ENCODE measurements around the gene SYS1. TPM values are rescaled to one million over a fixed set of nuclear protein-coding genes. Genes with fewer than 3 reads are reported as not detected.
A peak's percentile ranks its signal among the peaks of the same experiment; 100 is the strongest.

SYS1 gene
- total RNA-seq, 1 donor from 2014 or later, result 27.4 TPM

DNA sequence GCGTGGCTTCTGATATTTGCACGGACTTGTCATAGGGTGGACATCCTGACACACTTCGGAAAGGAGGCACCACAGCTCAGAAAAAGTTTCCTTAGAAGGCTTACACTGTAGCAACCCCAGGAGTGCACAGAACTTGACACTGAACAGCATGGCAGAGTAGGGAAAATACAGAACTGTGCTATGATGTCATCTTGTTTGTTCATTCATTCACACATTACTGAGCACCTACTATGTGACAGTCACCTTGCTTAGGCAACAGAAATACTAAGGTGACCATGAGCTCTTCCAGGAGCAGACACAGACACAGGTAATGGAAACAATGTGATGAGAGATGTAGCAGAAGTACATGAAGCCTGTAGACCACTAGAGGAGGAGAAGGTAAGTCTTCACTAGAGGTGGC, 50.5 kb downstream of the SYS1 start:
- H3K9me3 ChIP-seq, result no peaks in the 10 kb centered on the region
- DNase-seq (ENCODE audit: low spot score in 2 of 2), result no peak
- intact Hi-C loops (cut with DNase I), result no loop called here
- H3K36me3 ChIP-seq, result peaks cover 22 to 37% of the 10 kb centered on the region in 2 donors
- peaks cover 8 to 30% of the 10 kb centered on the region in 2 donors for H3K4me1 ChIP-seq
- H3K27me3 ChIP-seq, result no peaks in the 10 kb centered on the region
- TF ChIP-seq, protein P1, sequence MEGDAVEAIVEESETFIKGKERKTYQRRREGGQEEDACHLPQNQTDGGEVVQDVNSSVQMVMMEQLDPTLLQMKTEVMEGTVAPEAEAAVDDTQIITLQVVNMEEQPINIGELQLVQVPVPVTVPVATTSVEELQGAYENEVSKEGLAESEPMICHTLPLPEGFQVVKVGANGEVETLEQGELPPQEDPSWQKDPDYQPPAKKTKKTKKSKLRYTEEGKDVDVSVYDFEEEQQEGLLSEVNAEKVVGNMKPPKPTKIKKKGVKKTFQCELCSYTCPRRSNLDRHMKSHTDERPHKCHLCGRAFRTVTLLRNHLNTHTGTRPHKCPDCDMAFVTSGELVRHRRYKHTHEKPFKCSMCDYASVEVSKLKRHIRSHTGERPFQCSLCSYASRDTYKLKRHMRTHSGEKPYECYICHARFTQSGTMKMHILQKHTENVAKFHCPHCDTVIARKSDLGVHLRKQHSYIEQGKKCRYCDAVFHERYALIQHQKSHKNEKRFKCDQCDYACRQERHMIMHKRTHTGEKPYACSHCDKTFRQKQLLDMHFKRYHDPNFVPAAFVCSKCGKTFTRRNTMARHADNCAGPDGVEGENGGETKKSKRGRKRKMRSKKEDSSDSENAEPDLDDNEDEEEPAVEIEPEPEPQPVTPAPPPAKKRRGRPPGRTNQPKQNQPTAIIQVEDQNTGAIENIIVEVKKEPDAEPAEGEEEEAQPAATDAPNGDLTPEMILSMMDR (IDR thresholded peaks at IDR 0.05), result no peak
- no peak overlapping the region for H3K4me3 ChIP-seq
- H3K27ac ChIP-seq, result no peak overlapping the region

DNA sequence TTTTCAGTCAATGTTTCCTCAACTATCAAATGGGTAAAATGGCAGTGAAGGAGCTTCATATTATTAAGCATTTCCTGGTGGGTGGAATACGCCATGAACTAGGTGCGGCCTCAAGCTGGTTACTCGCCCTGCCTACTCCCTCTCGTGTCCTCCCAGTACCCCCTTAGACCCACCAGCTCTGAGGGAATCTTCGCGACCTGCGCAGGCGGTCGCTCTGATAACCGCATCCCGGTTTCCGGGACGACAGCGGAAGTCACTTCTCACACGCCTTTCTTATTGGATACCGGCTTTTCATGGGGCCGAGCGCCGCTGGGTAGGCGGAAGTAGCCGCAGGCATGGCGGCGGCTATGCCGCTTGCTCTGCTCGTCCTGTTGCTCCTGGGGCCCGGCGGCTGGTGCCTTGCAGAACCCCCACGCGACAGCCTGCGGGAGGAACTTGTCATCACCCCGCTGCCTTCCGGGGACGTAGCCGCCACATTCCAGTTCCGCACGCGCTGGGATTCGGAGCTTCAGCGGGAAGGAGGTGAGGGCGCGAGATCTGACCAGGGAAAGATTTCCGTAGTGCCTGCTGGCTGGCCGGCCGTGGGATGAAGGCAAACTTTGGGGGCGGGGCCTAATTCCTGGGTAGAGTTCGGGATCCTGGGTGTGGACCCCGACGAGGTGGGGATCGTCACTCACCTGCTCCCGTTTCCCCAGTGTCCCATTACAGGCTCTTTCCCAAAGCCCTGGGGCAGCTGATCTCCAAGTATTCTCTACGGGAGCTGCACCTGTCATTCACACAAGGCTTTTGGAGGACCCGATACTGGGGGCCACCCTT, 53.1 kb downstream of the SYS1 start, which contains the start of gene PIGT:
TSS of gene PIGT (plus strand) at position 320 of the 816 bp plus-strand sequence. CDS start at position 336, 16 bp downstream.
- H3K36me3 ChIP-seq, result peaks cover 20 to 34% of the 10 kb centered on the region in 2 donors

DNA sequence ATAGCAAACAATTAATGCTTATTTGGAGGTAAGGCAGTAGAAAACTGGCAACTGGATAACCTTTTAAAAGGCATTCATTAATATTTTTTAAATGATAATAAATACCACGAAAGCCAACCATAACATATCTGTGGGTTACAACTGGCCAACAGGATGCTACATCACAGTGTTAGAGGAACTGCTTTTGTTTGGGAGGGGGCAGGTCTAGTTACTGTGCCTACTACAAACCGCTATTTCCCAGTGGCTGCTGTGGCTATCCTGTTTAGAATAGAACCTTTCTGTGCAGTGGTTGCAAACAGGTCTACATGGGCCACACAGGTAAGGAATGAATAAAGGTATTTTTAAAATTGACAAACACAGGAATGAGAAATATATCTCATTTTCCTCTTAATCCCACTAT, 54.0 kb downstream of the SYS1 start:
- H3K27me3 ChIP-seq, result no peaks in the 10 kb centered on the region
- H3K9me3 ChIP-seq, result no peaks in the 10 kb centered on the region
- peaks cover 20 to 35% of the 10 kb centered on the region in 2 donors for H3K36me3 ChIP-seq
- peaks cover 6 to 25% of the 10 kb centered on the region in 2 donors for H3K4me1 ChIP-seq
- TF ChIP-seq, protein P1 (IDR thresholded peaks at IDR 0.05), result no peak
- no peak overlapping the region for H3K27ac ChIP-seq
- H3K4me3 ChIP-seq, result peak overlapping the region; percentile 89 to 91
- intact Hi-C loops (cut with DNase I), result loop anchor here (1.0 to 2.0 kb wide), 2 partner anchors 10 to 20 kb away; no protein-coding TSS in a partner anchor
- no peak for DNase-seq (ENCODE audit: low spot score in 2 of 2)

More for the DNA sequence above, 53.1 kb downstream of the SYS1 start, which contains the start of gene PIGT:
- intact Hi-C loops (cut with DNase I), result loop anchor here (1.0 to 2.0 kb wide), 3 partner anchors 9 to 53 kb away; partner anchors contain the start of gene SYS1
- no peaks in the 10 kb centered on the region for H3K9me3 ChIP-seq
- DNase-seq (ENCODE audit: low spot score in 2 of 2), result peak; percentile 64 to 94
- H3K4me3 ChIP-seq, result peak within 1 kb of the TSS; percentile 89 to 91
- TF ChIP-seq, protein P1 (IDR thresholded peaks at IDR 0.05), result no peak
- peak within 1 kb of the TSS; percentile 76 to 83 for H3K27ac ChIP-seq
- no peaks in the 10 kb centered on the region for H3K27me3 ChIP-seq
- H3K4me1 ChIP-seq, result peaks cover 6 to 25% of the 10 kb centered on the region in 2 donors

Other genes starting within 250 kb of the SYS1 start
- not detected for gene WFDC5, start 248.0 kb upstream of the SYS1 start, total RNA-seq
- gene WFDC12, start 238.7 kb upstream of the SYS1 start, total RNA-seq, result not detected
- gene PI3, start 188.3 kb upstream of the SYS1 start, total RNA-seq, result not detected
- gene SEMG1, start 156.1 kb upstream of the SYS1 start, total RNA-seq, result not detected
- gene SEMG2, start 141.8 kb upstream of the SYS1 start, total RNA-seq, result not detected
- 223 TPM for gene SLPI, start 108.6 kb upstream of the SYS1 start, total RNA-seq
- not detected for gene RBPJL, start 56.3 kb upstream of the SYS1 start, total RNA-seq
- gene MATN4, start 54.9 kb upstream of the SYS1 start, total RNA-seq, result 0.21 TPM
- gene SDC4, start 14.7 kb upstream of the SYS1 start, total RNA-seq, result 63.8 TPM
- not detected for gene TP53TG5, start 15.2 kb downstream of the SYS1 start, total RNA-seq
- gene DBNDD2, start 45.1 kb downstream of the SYS1 start, total RNA-seq, result 100 TPM
- gene PIGT, start 53.0 kb downstream of the SYS1 start, total RNA-seq, result 142 TPM
- gene WFDC2, start 106.6 kb downstream of the SYS1 start, total RNA-seq, result 32.5 TPM
- not detected for gene SPINT3, start 152.5 kb downstream of the SYS1 start, total RNA-seq
- not detected for gene WFDC6, start 176.3 kb downstream of the SYS1 start, total RNA-seq
- not detected for gene EPPIN, start 184.2 kb downstream of the SYS1 start, total RNA-seq
- not detected for gene WFDC8, start 216.1 kb downstream of the SYS1 start, total RNA-seq